ENCODE results near the gene MORC1.

- TF ChIP-seq CTCF (IDR thresholded peaks at IDR 0.05) (no peak), POLR2A (IDR thresholded peaks at IDR 0.05) (no peak)
These were observed 84.8 kb downstream of the MORC1 start for GRCh38 chr3:109033000-109033660.
